Activated CD4-positive, CD25-positive, alpha-beta regulatory T cell treated with anti-CD3 and anti-CD28 coated beads, Interleukin-2, amount 50 U/mL, for 16 hours (primary cell): ENCODE results near the gene CFAP77.

Experiments used
- DNase-seq: peaks from one replicate; pipeline ENCODE4 v3.0.0-alpha.2; 2020; ENCODE audit warnings: low read depth, low spot score

The CFAP77 gene

GRCh38 chr9:132488626-132489025 is 78.6 kb downstream of the CFAP77 start:
- no peak for DNase-seq

GRCh38 chr9:132489536-132489935 is 79.5 kb downstream of the CFAP77 start:
- DNase-seq, result no peak

GRCh38 chr9:132494857-132495256 is 84.8 kb downstream of the CFAP77 start:
- no peak for DNase-seq

- DNase-seq, result no peak
These were observed 87.7 kb downstream of the CFAP77 start for GRCh38 chr9:132497731-132498130.

- DNase-seq, result no peak
These were observed 88.7 kb downstream of the CFAP77 start for GRCh38 chr9:132498531-132499210.

GRCh38 chr9:132499251-132499650 is 89.2 kb downstream of the CFAP77 start:
- DNase-seq, result no peak

- no peak for DNase-seq
These were observed 90.2 kb downstream of the CFAP77 start for GRCh38 chr9:132500193-132500592.

GRCh38 chr9:132502480-132502879 is 92.5 kb downstream of the CFAP77 start:
- no peak for DNase-seq

GRCh38 chr9:132503116-132503515 is 93.1 kb downstream of the CFAP77 start:
- DNase-seq, result no peak

GRCh38 chr9:132504488-132504887 is 94.5 kb downstream of the CFAP77 start:
- DNase-seq, result no peak

- DNase-seq, result no peak
These were observed 96.1 kb downstream of the CFAP77 start for GRCh38 chr9:132505991-132506655.

- no peak for DNase-seq
These were observed 97.1 kb downstream of the CFAP77 start for GRCh38 chr9:132506977-132507669.

- peak; percentile 41 for DNase-seq
These were observed 97.9 kb downstream of the CFAP77 start for GRCh38 chr9:132507670-132508469.

GRCh38 chr9:132509928-132510874 is 100.2 kb downstream of the CFAP77 start:
- DNase-seq, result no peak

- no peak for DNase-seq
These were observed 101.4 kb downstream of the CFAP77 start for GRCh38 chr9:132511191-132511999.

GRCh38 chr9:132513416-132513815 is 103.4 kb downstream of the CFAP77 start:
- DNase-seq, result no peak

GRCh38 chr9:132514011-132514744 is 104.2 kb downstream of the CFAP77 start:
- DNase-seq, result no peak

- DNase-seq, result no peak
These were observed 104.8 kb downstream of the CFAP77 start for GRCh38 chr9:132514821-132515220.

- no peak for DNase-seq
These were observed 106.3 kb downstream of the CFAP77 start for GRCh38 chr9:132516301-132516700.
